ENCODE data around the gene ZBTB7C. TPM values are rescaled to one million over a fixed set of nuclear protein-coding genes. Genes with fewer than 3 reads are reported as not detected.

ZBTB7C gene
- total and polyA plus RNA-seq, 4 donors, result 0.19 to 1.1 (median 0.45) TPM

GRCh38 chr18:47978141-47978540, 431.0 kb downstream of the ZBTB7C start:
- WGBS, result 95% methylated on average over 2 of the region's 2 CpGs
- Histone ChIP-seq H3K9ac (ENCODE audit: low read depth in 1 of 2, low read length in 2 of 2) (no peak overlapping the region), H3K4me3 (ENCODE audit: low read depth in 1 of 3, low read length in 3 of 3) (no peak overlapping the region), H3K27me3 (ENCODE audit: control insufficient read depth in 4 of 4, insufficient read depth in 4 of 4, low read length in 3 of 4) (no peaks in the 10 kb centered on the region), H3K36me3 (ENCODE audit: control insufficient read depth in 4 of 4, insufficient read depth in 3 of 4, low read depth in 1 of 4, low read length in 3 of 4) (no peaks in the 10 kb centered on the region), H3K9me3 (ENCODE audit: control insufficient read depth in 4 of 4, low read length in 3 of 4) (no peaks in the 10 kb centered on the region), H3K4me1 (ENCODE audit: control insufficient read depth in 4 of 4, insufficient read depth in 4 of 4, low read length in 3 of 4) (no peaks in the 10 kb centered on the region), H3K27ac (ENCODE audit: low read depth in 1 of 2, low read length in 2 of 2) (no peak overlapping the region)
- DNase-seq (ENCODE audit: low spot score), result no peak
- no peak for TF ChIP-seq RAD21 (IDR thresholded peaks at IDR 0.05)
- TF ChIP-seq ATF3 (IDR thresholded peaks at IDR 0.05), result no peak
- no peak for TF ChIP-seq EGR1 (IDR thresholded peaks at IDR 0.05; ENCODE audit: low read depth in 2 of 2)
- TF ChIP-seq NR2F2 (IDR thresholded peaks at IDR 0.05), result no peak
- no peak for TF ChIP-seq SP1 (IDR thresholded peaks at IDR 0.05)

Small RNAs within 50 kb of the gene (small RNA-seq; reads per million reads assigned to genes)
- gene RNU6-708P, result not detected

Other genes with a start within 250 kb of the ZBTB7C start
- 10 to 100 TPM; 10.6 to 26.7 TPM for gene CTIF, start 129.6 kb upstream of the ZBTB7C start, total RNA-seq
- 10 to 100 TPM; 11.2 to 13.3 TPM for gene CTIF, start 129.6 kb upstream of the ZBTB7C start, polyA plus RNA-seq

Data from liver (tissue), 10 donors.